ENCODE measurements around the gene CAPZB. TPM values are rescaled to one million over a fixed set of nuclear protein-coding genes. Genes with fewer than 3 reads are reported as not detected.

Gene CAPZB
- polyA plus RNA-seq, 2 of the 4 experiments (the other 2 are of a cell fraction), result 133 to 296 TPM

DNA sequence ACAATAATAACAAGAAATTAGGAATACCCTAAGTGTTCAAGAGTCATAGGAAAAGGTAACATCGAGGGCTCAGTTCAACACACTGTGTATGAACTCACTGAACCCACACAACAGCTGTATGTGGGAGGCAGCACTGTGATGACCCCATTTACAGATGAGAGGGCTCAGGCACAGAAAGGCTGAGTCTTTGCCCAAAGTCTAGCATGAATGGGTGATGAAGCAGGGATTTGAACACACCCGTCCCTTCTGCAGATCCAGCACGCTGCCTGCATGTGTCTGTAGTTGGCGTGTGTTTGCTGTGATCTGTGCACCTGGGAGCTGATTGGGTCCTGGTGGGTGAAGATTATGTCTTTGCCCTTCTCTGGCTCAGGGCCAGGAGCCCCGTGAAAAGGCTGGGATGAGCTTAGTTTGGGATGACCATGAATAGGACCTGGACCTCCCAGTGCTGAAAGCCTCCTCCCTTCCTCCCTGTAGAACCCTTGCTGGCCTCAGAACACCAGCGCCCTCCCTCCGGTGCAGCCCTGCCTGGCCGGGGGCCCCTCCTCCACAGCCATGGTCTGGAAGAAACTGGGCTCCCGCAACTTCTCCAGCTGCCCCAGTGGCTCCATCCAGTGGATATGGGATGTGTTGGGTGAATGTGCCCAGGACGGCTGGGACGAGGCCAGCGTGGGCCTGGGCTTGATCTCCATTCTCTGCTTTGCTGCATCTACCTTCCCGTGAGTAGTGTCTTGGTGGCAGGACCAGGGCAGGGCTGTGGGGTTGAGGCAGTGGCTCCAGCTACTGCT lies 168.0 kb downstream of the CAPZB start:
- Histone ChIP-seq H3K4me2 (no peak overlapping the region), H3K27ac (no peak overlapping the region), H3K4me3 (no peak overlapping the region), H3K9me3 (no peaks in the 10 kb centered on the region), H3K4me1 (peaks cover 10% of the 10 kb centered on the region; the same call in 2 of the 3 replicates)
- no peak for FAIRE-seq
- POLR2A ChIA-PET, result no interaction called here
- ATAC-seq, result no peak
- TF ChIP-seq RFX5 (IDR thresholded peaks at IDR 0.05), result no peak
- TF ChIP-seq POLR2A (IDR thresholded peaks at IDR 0.05; ENCODE audit: low read length), result no peak
- TF ChIP-seq, protein P1, sequence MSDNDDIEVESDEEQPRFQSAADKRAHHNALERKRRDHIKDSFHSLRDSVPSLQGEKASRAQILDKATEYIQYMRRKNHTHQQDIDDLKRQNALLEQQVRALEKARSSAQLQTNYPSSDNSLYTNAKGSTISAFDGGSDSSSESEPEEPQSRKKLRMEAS (IDR thresholded peaks at IDR 0.05), result no peak
- no peak for TF ChIP-seq ZFP36 (IDR thresholded peaks at IDR 0.05; ENCODE audit: borderline replicate concordance, partially characterized antibody)
- TF ChIP-seq FOXS1 (CRISPR knock-in tag; IDR thresholded peaks at IDR 0.05), result no peak
- no peak for TF ChIP-seq JUN (IDR thresholded peaks at IDR 0.05)
- TF ChIP-seq NPAS2 (CRISPR knock-in tag; IDR thresholded peaks at IDR 0.05; ENCODE audit: borderline replicate concordance), result no peak
- no peak for TF ChIP-seq NFE2L2 (conservative IDR thresholded peaks at IDR 0.05; ENCODE audit: low read length)
- TF ChIP-seq EHMT2 (IDR thresholded peaks at IDR 0.05; ENCODE audit: low read depth), result no peak
- no peak for TF ChIP-seq MYC (IDR thresholded peaks at IDR 0.05; ENCODE audit: borderline replicate concordance, low read length)
- TF ChIP-seq CEBPB (IDR thresholded peaks at IDR 0.05), result no peak
- no peak for TF ChIP-seq POLR2AphosphoS2 (conservative IDR thresholded peaks at IDR 0.05; ENCODE audit: low read length)
- DNase-seq (ENCODE audit: low read depth in 1 of 2, low spot score in 1 of 2), result no peak
- 80% methylated on average over 9 of the region's 13 CpGs for WGBS (ENCODE audit: missing lambda C conversion rate)
- CTCF ChIA-PET, result interaction anchor here (0.6 to 1.0 kb wide), 3 partner anchors 8 to 62 kb away, joined by 3 to 4 read pairs (median 3); no protein-coding TSS in a partner anchor

DNA sequence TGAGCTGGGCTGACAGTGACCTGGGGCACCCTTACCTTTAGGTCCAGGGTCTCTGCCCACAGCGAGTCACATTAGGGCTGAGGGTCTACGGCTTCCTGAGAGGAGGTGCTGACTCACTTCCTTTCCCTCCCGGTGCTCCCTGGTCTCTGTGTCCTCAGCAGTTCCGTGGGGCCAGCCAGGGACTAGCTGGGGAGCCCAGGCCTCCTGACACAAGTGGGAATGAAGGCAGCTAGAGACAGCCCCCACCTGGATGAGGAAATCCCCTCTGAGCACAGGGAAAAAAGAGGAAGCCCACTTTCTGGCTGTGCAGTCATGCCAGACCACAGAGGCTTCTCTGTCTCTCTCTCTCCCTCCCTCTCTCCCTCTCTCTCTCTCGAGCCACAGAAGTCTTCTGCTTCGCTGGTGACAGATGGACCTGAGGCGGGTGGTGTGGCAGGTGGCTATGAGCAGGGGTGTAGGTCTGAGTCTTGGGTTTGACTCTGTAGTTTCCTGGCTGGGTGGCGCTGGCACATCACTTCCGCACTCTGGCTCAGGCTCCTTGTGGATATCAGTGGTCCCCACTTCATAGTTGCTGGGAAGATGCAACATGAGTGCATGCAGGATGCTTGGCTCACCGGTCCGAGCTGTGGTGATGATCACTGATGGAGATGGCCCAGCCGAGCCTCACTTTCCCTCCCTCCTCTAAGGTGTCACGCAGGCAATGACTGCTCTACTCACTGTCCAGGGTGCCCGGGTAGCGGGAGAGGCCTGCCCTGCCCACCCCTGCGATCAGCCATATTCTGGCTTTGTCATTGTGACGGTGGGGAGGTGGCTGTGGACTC lies 169.8 kb downstream of the CAPZB start:
- Histone ChIP-seq H3K4me2 (no peak overlapping the region), H3K4me1 (peaks cover 15% of the 10 kb centered on the region; the same call in 2 of the 3 replicates), H3K9me3 (no peaks in the 10 kb centered on the region), H3K4me3 (no peak overlapping the region), H3K27ac (no peak overlapping the region)
- ATAC-seq (no peak), FAIRE-seq (no peak), DNase-seq (ENCODE audit: low read depth in 1 of 2, low spot score in 1 of 2) (no peak)
- TF ChIP-seq, protein P2, sequence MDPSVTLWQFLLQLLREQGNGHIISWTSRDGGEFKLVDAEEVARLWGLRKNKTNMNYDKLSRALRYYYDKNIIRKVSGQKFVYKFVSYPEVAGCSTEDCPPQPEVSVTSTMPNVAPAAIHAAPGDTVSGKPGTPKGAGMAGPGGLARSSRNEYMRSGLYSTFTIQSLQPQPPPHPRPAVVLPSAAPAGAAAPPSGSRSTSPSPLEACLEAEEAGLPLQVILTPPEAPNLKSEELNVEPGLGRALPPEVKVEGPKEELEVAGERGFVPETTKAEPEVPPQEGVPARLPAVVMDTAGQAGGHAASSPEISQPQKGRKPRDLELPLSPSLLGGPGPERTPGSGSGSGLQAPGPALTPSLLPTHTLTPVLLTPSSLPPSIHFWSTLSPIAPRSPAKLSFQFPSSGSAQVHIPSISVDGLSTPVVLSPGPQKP (IDR thresholded peaks at IDR 0.05; ENCODE audit: low read depth, low read length), result no peak
- TF ChIP-seq PHF8 (IDR thresholded peaks at IDR 0.05; ENCODE audit: borderline replicate concordance, low read depth) (no peak), ZFP36 (IDR thresholded peaks at IDR 0.05; ENCODE audit: borderline replicate concordance, partially characterized antibody) (no peak), CBX8 (IDR thresholded peaks at IDR 0.05) (no peak), ZNF302 (CRISPR knock-in tag; IDR thresholded peaks at IDR 0.05) (no peak), HOXB13 (CRISPR knock-in tag; IDR thresholded peaks at IDR 0.05; ENCODE audit: low read depth) (no peak), RAD21 (conservative IDR thresholded peaks at IDR 0.05 in 1 of 2, IDR thresholded peaks at IDR 0.05 in 1 of 2) (no peak), MAZ (IDR thresholded peaks at IDR 0.05; ENCODE audit: borderline replicate concordance, low read depth, low read length) (no peak)
- TF ChIP-seq, protein P3, sequence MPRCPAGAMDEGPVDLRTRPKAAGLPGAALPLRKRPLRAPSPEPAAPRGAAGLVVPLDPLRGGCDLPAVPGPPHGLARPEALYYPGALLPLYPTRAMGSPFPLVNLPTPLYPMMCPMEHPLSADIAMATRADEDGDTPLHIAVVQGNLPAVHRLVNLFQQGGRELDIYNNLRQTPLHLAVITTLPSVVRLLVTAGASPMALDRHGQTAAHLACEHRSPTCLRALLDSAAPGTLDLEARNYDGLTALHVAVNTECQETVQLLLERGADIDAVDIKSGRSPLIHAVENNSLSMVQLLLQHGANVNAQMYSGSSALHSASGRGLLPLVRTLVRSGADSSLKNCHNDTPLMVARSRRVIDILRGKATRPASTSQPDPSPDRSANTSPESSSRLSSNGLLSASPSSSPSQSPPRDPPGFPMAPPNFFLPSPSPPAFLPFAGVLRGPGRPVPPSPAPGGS (IDR thresholded peaks at IDR 0.05), result no peak
- TF ChIP-seq, protein P4, sequence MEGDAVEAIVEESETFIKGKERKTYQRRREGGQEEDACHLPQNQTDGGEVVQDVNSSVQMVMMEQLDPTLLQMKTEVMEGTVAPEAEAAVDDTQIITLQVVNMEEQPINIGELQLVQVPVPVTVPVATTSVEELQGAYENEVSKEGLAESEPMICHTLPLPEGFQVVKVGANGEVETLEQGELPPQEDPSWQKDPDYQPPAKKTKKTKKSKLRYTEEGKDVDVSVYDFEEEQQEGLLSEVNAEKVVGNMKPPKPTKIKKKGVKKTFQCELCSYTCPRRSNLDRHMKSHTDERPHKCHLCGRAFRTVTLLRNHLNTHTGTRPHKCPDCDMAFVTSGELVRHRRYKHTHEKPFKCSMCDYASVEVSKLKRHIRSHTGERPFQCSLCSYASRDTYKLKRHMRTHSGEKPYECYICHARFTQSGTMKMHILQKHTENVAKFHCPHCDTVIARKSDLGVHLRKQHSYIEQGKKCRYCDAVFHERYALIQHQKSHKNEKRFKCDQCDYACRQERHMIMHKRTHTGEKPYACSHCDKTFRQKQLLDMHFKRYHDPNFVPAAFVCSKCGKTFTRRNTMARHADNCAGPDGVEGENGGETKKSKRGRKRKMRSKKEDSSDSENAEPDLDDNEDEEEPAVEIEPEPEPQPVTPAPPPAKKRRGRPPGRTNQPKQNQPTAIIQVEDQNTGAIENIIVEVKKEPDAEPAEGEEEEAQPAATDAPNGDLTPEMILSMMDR (IDR thresholded peaks at IDR 0.05), result no peak
- TF ChIP-seq, protein P5, sequence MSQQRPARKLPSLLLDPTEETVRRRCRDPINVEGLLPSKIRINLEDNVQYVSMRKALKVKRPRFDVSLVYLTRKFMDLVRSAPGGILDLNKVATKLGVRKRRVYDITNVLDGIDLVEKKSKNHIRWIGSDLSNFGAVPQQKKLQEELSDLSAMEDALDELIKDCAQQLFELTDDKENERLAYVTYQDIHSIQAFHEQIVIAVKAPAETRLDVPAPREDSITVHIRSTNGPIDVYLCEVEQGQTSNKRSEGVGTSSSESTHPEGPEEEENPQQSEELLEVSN (IDR thresholded peaks at IDR 0.05; ENCODE audit: borderline replicate concordance, low read depth), result no peak
- 92% methylated on average over 9 of the region's 17 CpGs for WGBS (ENCODE audit: missing lambda C conversion rate)
- ChIA-PET POLR2A (no interaction called here), CTCF (interaction anchor here (0.9 kb wide), 1 partner anchor 28 kb away, joined by 4 read pairs; no protein-coding TSS in a partner anchor)

All from A549 (cell line).